Lower leg skin (tissue), 4 donors: ENCODE results near the gene TNFAIP8L3. TPM values are rescaled to one million over a fixed set of nuclear protein-coding genes. Genes with fewer than 3 reads are reported as not detected.

ENCODE experiments used
- DNase-seq, 2 donors: peaks; one replicate each; pipeline ENCODE4 v3.0.0-alpha.2; 2019; ENCODE audit warnings: low spot score in 2 of 2
- H3K4me3 ChIP-seq: fragments of 200-600 bp; sonication (generic); 2 replicates; pipeline ENCODE4 v1.5.1; 2017; ENCODE audit warnings: mild to moderate bottlenecking, low read depth; ENCODE audit not compliant: poor library complexity, severe bottlenecking
- POLR2A ChIP-seq, 2 donors: fragments of 450-650 bp; IDR thresholded peaks; one replicate each; pipeline ENCODE4 v1.6.1; 2016 to 2017; ENCODE audit warnings: antibody characterized with exemption in 2 of 2, mild to moderate bottlenecking in 1 of 2, moderate library complexity in 1 of 2
- WGBS, 2 donors: methylation state at CpG; one replicate each; pipeline ENCODE4 v1.1.5; 2018; 5-methylcytosine and 5-hydroxymethylcytosine counted together
- intact Hi-C: fragments of 100-400 bp; cut with DNase I; formaldehyde crosslinking; loops from one replicate; pipeline ENCODE4 v1.15.0; 2023; ENCODE audit warnings: low total_unique reads
- total RNA-seq, 4 donors: library from RNA; depleted of rRNA; stranded (reverse); fragments of >200 nt; gene quantifications; one replicate each; pipeline ENCODE4 v1.1.0, GENCODE V29; 2016
- TF ChIP-seq, protein P1 (sequence below), 3 donors: fragments of 450-650 bp; IDR thresholded peaks; one replicate each; pipeline ENCODE4 v1.5.1; 2016; ENCODE audit warnings: antibody characterized with exemption in 3 of 3, mild to moderate bottlenecking in 3 of 3, moderate library complexity in 2 of 3

TNFAIP8L3 gene
- total RNA-seq, 4 donors from 2014 or later, result 13.6 to 27.2 (median 22.1) TPM

DNA sequence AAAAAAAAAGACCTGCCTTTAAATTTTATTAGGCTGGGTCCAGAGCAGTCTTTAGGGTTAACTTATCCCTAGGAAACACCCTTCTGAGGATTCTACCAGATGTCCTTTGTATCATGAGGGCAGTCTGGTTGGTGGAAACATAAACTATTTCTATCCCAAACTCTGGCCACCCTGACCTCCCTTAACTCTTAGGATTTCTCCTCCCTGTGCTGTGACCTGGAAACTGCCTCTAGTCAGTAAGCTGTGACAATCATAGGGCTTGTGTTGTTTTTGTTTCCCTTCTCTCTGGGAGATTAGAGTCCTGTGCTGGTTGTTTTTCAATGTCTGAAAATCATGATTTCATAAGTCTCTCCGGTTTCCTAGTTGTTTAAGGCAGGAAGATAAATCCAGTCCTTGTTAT is 78.1 kb downstream of the TNFAIP8L3 start:
- no peak for DNase-seq
- TF ChIP-seq POLR2A (IDR thresholded peaks at IDR 0.05), result no peak
- TF ChIP-seq, protein P1, sequence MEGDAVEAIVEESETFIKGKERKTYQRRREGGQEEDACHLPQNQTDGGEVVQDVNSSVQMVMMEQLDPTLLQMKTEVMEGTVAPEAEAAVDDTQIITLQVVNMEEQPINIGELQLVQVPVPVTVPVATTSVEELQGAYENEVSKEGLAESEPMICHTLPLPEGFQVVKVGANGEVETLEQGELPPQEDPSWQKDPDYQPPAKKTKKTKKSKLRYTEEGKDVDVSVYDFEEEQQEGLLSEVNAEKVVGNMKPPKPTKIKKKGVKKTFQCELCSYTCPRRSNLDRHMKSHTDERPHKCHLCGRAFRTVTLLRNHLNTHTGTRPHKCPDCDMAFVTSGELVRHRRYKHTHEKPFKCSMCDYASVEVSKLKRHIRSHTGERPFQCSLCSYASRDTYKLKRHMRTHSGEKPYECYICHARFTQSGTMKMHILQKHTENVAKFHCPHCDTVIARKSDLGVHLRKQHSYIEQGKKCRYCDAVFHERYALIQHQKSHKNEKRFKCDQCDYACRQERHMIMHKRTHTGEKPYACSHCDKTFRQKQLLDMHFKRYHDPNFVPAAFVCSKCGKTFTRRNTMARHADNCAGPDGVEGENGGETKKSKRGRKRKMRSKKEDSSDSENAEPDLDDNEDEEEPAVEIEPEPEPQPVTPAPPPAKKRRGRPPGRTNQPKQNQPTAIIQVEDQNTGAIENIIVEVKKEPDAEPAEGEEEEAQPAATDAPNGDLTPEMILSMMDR (IDR thresholded peaks at IDR 0.05), result no peak
- no peak overlapping the region for H3K4me3 ChIP-seq
- 73 to 74% methylated on average over 1 of the region's 1 CpG for WGBS, 2 donors
- intact Hi-C loops, result no loop called here

DNA sequence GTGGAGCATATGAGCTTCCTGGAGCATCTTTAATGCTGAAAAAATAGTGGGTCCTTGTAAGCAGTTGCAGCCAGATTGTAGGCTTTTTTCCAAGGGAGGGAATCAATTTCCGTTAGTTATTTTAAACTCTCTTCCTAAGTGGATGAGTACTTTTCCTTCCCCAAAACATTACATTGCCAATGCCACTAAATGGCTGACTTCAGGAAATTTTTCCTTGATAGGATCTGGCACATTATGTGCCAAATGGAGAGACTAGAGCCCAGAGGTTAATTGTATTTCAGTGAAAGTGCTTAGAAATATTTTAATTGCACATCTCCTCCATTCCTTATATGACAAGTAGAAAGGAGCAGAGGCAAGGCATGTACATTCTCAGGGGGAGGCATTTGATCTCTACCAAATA is 83.5 kb downstream of the TNFAIP8L3 start:
- TF ChIP-seq, protein P1 (IDR thresholded peaks at IDR 0.05), result no peak
- no peak for TF ChIP-seq POLR2A (IDR thresholded peaks at IDR 0.05)
- no peak for DNase-seq
- intact Hi-C loops, result no loop called here
- 26 to 32% methylated on average over 1 of the region's 1 CpG for WGBS, 2 donors
- no peak overlapping the region for H3K4me3 ChIP-seq

DNA sequence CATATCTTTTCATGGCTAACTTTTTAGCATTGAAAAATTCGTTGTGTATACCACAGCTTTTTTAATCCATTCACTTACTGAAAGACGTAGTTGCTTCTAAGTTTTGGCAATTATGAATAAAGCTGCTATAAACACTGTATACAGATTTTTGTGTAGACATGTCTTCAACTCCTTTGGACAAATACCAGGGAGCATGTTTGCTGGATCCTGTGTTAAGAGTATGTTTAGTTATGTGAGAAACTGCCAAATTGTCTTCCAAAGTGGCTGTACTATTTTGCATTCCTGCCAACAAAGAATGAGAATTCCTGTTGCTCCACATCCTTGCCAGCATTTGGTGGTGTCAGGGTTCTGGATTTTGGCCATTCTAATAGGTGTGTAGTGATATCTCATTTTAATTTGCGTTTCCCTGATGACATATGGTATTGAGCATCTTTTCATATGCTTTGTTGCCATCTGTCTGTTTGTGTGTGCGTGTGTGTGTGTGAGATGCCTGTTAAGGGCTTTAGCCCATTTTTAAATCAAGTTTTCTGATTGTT is 87.5 kb downstream of the TNFAIP8L3 start:
- TF ChIP-seq POLR2A (IDR thresholded peaks at IDR 0.05), result no peak
- TF ChIP-seq, protein P1 (IDR thresholded peaks at IDR 0.05), result no peak
- no peak overlapping the region for H3K4me3 ChIP-seq
- intact Hi-C loops, result no loop called here
- WGBS, 2 donors, result 67 to 70% methylated on average over 4 of the region's 4 CpGs
- DNase-seq, result no peak

Other genes starting within 250 kb of the TNFAIP8L3 start
- 10 to 100 TPM; 13.6 to 18.2 (median 15.2) TPM for gene AP4E1, start 186.2 kb downstream of the TNFAIP8L3 start, total RNA-seq
- 1 to 10 TPM in 3 of 4 donors, under 1 TPM in 1; 0.51 to 6.2 (median 2.6) TPM for gene CYP19A1, start 243.7 kb upstream of the TNFAIP8L3 start, total RNA-seq
- gene GLDN, start 246.7 kb upstream of the TNFAIP8L3 start, total RNA-seq, result 1 to 10 TPM; 3.7 to 9.4 (median 4.9) TPM